Body of pancreas (tissue), 4 donors: ENCODE measurements around the gene HOXB8.

ENCODE experiments used
- CTCF ChIP-seq, 7 experiments: fragments of 450-650 bp in 4 of 7; fragments of 200-600 bp in 3 of 7; sonication (generic) in 3 of 7; IDR thresholded peaks; one replicate each; pipeline ENCODE4 v1.5.1; 2016 to 2019; ENCODE audit warnings: antibody characterized with exemption in 7 of 7
- POLR2A ChIP-seq, 3 donors: fragments of 450-650 bp; IDR thresholded peaks; one replicate each; pipeline ENCODE4 v1.6.1; 2016; ENCODE audit warnings: antibody characterized with exemption in 3 of 3, mild to moderate bottlenecking in 2 of 3

GRCh38 chr17:48612456-48612853 is 2.6 kb downstream of the HOXB8 start:
- TF ChIP-seq POLR2A (IDR thresholded peaks at IDR 0.05) (no peak), CTCF (IDR thresholded peaks at IDR 0.05) (no peak)
